Prostate gland (tissue), 2 donors: Measurements from ENCODE around the gene FBXL4. TPM values are rescaled to one million over a fixed set of nuclear protein-coding genes. Genes with fewer than 3 reads are reported as not detected.

Source experiments
- DNase-seq: peaks from one replicate; pipeline ENCODE4 v3.0.0-alpha.2; 2019; ENCODE audit warnings: low spot score
- H3K27ac ChIP-seq, 2 donors: fragments of 200-600 bp; sonication (generic); 2 replicates each; pipeline ENCODE4 v1.5.1; 2017 to 2019
- H3K27me3 ChIP-seq: fragments of 200-600 bp; sonication (generic); replicated peaks from 2 replicates; pipeline ENCODE4 v1.5.1; 2019; ENCODE audit not compliant: insufficient read depth
- H3K36me3 ChIP-seq, 2 donors: fragments of 200-600 bp; sonication (generic); 1 replicate in 1 of 2; 2 replicates in 1 of 2; pipeline versions ENCODE4 v1.5.1 to v1.8.1; 2017 to 2019
- H3K4me1 ChIP-seq: fragments of 200-600 bp; sonication (generic); replicated peaks from 2 replicates; pipeline ENCODE4 v1.5.1; 2019
- H3K4me3 ChIP-seq, 2 donors: fragments of 200-600 bp; sonication (generic); 2 replicates each; pipeline ENCODE4 v1.5.1; 2017 to 2019
- H3K9me3 ChIP-seq: fragments of 200-600 bp; sonication (generic); 2 replicates; pipeline ENCODE4 v1.5.1; 2017
- POLR2A ChIP-seq: fragments of 450-650 bp; IDR thresholded peaks from one replicate; pipeline ENCODE4 v1.6.1; 2016; ENCODE audit warnings: antibody characterized with exemption, mild to moderate bottlenecking
- POLR2AphosphoS5 ChIP-seq: sonication (generic); formaldehyde crosslinking; IDR thresholded peaks from one replicate; pipeline ENCODE4 v1.6.1; 2017; ENCODE audit warnings: antibody characterized with exemption
- WGBS: methylation state at CpG from one replicate; pipeline ENCODE4 v1.1.5; 2018; 5-methylcytosine and 5-hydroxymethylcytosine counted together
- intact Hi-C: fragments of 100-400 bp; cut with DNase I; formaldehyde crosslinking; loops from one replicate; pipeline ENCODE4 v1.14.2; 2022
- total RNA-seq, 2 donors: library from RNA; depleted of rRNA; stranded (reverse); fragments of >200 nt; gene quantifications; one replicate each; pipeline ENCODE4 v1.1.0, GENCODE V29; 2016
- TF ChIP-seq, protein P1 (sequence below), 4 experiments: fragments of 200-600 bp in 2 of 4; fragments of 450-650 bp in 2 of 4; sonication (generic) in 2 of 4; IDR thresholded peaks; 1 replicate in 3 of 4; 2 replicates in 1 of 4; pipeline ENCODE4 v1.5.1; 2016 to 2019; ENCODE audit warnings: antibody characterized with exemption in 4 of 4, mild to moderate bottlenecking in 2 of 4, moderate library complexity in 2 of 4

FBXL4 gene
- total RNA-seq, 2 donors from 2014 or later, result 21.6 to 27.1 TPM

DNA sequence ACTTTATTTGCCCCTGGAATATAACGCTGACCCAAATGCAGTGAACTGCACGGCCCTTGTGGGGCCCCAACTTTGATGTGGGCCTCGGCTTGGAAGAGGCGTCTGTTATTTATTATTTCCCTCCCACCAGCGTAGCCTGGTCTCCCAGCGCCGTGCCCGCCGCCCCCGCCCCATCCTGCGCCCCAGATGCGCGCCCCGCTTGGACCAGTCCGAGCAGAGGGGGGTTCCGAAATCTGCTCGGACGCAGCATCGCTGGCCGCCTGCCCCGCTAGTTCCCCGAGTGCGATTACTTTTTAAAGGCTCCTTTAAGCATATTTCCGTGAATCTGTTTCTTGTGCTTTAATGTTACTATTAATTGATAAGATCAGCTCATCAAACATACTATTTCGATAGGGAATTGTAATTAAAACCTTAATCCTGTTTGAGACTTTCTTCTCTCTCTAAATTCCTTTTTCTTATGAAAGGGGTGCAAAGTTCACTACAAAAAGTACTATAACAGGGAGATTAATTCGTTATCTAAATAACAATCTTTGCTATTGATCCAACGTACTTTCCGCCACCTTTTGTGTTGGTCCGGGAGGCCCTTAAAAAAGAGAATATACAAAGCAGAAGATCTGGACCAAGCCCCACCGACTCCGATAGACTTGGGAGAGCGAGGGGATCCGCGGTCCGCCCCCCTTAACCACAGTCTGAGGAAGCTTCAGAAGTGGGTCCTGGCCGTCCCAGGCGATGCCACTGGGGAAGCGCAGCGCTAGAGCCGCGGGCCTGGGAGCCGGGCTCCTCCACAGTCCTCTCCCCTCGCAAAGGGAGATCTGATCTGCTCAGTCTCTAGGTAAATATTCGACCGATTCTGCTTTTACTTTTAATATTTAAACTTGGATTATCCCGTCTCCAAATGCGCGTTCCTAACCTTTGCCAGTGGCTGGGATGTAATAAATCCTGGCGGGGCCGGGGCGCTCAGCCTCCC is 103.2 kb downstream of the FBXL4 start:
- TF ChIP-seq, protein P1, sequence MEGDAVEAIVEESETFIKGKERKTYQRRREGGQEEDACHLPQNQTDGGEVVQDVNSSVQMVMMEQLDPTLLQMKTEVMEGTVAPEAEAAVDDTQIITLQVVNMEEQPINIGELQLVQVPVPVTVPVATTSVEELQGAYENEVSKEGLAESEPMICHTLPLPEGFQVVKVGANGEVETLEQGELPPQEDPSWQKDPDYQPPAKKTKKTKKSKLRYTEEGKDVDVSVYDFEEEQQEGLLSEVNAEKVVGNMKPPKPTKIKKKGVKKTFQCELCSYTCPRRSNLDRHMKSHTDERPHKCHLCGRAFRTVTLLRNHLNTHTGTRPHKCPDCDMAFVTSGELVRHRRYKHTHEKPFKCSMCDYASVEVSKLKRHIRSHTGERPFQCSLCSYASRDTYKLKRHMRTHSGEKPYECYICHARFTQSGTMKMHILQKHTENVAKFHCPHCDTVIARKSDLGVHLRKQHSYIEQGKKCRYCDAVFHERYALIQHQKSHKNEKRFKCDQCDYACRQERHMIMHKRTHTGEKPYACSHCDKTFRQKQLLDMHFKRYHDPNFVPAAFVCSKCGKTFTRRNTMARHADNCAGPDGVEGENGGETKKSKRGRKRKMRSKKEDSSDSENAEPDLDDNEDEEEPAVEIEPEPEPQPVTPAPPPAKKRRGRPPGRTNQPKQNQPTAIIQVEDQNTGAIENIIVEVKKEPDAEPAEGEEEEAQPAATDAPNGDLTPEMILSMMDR (IDR thresholded peaks at IDR 0.05), result no peak
- no peak for TF ChIP-seq POLR2AphosphoS5
- no peak for TF ChIP-seq POLR2A
- Histone ChIP-seq H3K4me3 (no peak overlapping the region), H3K4me1 (no peaks in the 10 kb centered on the region), H3K9me3 (no peaks in the 10 kb centered on the region), H3K27me3 (peaks cover 55% of the 10 kb centered on the region), H3K36me3 (no peaks in the 10 kb centered on the region), H3K27ac (no peak overlapping the region)
- intact Hi-C loops, result no loop called here
- 8% methylated on average over 48 of the region's 51 CpGs for WGBS
- DNase-seq, result no peak

DNA sequence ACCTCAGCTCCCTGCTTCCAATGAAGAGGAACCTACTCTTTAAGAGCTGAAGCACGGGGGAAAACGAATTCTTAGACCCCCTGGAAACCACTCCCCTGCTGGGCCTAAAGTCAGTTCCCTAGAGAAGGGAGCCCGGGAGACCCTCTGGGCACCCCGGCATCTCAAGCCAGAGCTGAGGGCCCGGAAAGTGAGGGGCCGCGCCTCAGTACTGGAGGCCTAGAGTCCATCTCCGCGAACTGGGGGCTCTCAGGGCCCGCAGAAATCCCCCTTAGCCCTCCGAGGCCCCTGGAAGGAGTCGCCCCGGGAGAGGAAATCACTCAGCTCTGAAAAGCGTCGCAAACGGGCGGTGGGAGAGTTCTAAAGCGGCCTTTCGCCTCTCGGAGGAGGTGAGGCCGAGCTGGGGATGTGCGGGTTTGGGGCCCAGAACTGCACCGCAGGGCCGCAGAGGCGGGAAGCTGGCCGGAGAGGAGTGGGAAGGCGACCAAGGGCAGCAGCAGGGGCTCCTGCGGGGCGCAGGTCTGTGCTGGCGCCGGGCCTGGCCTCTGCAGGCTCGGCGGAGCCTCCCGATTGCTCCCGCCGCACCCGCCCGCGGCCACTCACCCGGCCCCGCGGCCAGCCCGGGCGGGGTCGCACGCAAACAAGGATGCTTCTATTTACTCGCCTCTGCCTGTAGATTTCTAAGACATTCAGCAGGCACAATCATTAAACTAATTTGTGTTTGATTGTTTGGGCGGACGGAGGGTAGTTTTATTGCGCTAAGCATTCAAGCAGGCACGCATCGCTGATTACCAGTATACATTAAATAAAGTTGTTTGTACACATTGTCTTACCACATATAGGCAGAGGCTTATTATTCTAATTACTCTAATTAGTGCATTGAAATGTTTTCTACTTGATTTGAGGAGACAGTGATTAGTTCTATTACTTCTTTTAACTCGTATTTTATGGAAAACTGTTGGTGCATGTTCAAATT is 104.2 kb downstream of the FBXL4 start:
- intact Hi-C loops, result no loop called here
- no peak for TF ChIP-seq POLR2A
- TF ChIP-seq, protein P1 (IDR thresholded peaks at IDR 0.05), result no peak
- TF ChIP-seq POLR2AphosphoS5, result no peak
- no peak for DNase-seq
- Histone ChIP-seq H3K9me3 (no peaks in the 10 kb centered on the region), H3K27me3 (peaks cover 55% of the 10 kb centered on the region), H3K27ac (no peak overlapping the region), H3K4me1 (no peaks in the 10 kb centered on the region), H3K4me3 (no peak overlapping the region), H3K36me3 (no peaks in the 10 kb centered on the region)
- 9% methylated on average over 52 of the region's 53 CpGs for WGBS

DNA sequence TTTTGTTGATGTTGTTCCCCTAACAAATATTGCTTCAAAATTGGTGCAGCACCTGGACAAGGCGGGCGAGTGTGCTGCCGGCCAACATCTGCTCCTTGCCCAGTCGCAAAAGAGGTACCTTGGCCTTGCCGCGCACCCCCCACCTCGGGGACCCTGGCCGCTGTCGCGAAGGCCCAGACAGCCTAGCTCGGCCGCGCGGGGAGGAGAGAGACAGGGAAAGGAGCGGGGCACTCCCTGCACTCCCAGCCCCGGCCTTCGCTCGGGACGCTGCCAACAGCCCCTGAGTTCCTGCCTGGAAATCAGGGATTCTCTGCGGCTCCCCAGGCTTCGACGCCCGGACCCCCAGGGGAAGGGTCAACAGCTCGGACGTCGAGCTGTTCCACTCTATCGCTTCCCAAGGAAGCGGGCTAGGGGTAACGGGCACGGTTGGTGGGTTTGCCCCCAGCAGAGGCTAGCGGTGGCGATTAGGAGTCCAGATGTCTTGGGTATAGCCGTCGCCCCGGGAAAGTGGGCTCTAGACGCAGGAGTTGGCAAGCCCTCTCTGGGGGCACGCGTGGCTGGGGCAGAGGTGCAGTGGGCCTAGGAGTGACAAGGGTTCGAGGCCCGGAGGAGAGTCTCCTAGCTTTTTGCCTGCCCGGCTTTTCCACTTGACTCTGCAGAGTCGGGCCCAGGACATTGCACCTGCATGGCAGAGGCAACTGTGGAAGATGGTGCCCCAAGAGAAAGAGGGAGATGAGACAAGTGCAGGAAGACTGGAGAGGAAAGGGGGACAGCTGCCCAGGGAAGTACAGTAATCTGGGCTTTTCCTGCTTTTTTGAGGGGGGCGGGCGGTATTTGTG is 105.2 kb downstream of the FBXL4 start:
- intact Hi-C loops, result no loop called here
- H3K27me3 ChIP-seq, result peaks cover 51% of the 10 kb centered on the region
- no peak overlapping the region for H3K4me3 ChIP-seq
- H3K9me3 ChIP-seq, result no peaks in the 10 kb centered on the region
- no peak for DNase-seq
- no peak overlapping the region for H3K27ac ChIP-seq
- 12% methylated on average over 24 of the region's 44 CpGs for WGBS
- TF ChIP-seq POLR2A (no peak), POLR2AphosphoS5 (no peak)
- TF ChIP-seq, protein P1 (IDR thresholded peaks at IDR 0.05), result no peak
- H3K4me1 ChIP-seq, result no peaks in the 10 kb centered on the region
- no peaks in the 10 kb centered on the region for H3K36me3 ChIP-seq

DNA sequence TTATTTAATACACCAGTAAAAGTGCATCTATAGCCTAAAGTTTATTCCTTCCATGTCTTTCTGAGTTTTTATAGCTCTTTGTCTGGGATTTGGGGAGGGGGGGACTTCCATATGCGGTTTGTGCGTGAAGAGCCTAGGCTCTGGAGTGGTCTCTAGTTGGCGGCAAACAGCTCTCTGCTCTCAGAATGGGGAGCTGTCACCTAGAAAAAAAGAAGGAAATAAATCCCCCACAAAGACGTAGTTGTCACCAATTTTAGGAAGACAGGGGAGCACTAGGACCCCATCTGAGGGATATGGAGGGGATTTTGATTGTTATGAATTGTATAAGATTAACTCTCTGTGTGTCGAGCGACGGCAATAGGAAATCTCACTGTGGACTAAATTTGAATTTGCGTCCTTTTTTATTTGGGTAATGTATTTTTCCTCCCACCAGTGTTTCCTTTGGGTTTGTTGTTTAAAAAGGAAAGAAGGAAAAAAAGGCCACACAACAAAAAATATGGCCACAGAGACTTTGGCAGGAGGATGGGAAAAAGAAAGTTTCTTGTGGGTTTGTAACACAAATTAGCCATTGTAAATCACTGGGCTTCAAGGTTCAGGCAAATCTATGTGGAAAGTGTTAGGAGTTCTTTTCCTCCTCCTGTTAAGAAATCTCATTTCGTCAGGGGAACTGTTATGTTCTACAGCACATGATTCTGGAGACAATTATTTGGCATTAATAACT is 106.0 kb downstream of the FBXL4 start:
- H3K36me3 ChIP-seq, result no peaks in the 10 kb centered on the region
- no peak overlapping the region for H3K4me3 ChIP-seq
- H3K27me3 ChIP-seq, result peaks cover 54% of the 10 kb centered on the region
- 20% methylated on average over 9 of the region's 9 CpGs for WGBS
- TF ChIP-seq POLR2AphosphoS5, result no peak
- TF ChIP-seq, protein P1 (IDR thresholded peaks at IDR 0.05), result no peak
- TF ChIP-seq POLR2A, result no peak
- no peak for DNase-seq
- no peaks in the 10 kb centered on the region for H3K9me3 ChIP-seq
- H3K27ac ChIP-seq, result no peak overlapping the region
- H3K4me1 ChIP-seq, result no peaks in the 10 kb centered on the region
- intact Hi-C loops, result no loop called here
